Fibroblast of skin of left quadriceps (primary cell): ENCODE data around the gene DNER.
"Not testable (repeated sequence)": the region's sequence is repeated elsewhere in the genome, so short reads cannot be mapped to it uniquely, and the experiment has no call there.

Experiments used
- DNase-seq, 2 experiments: peaks; one replicate each; pipeline ENCODE4 v3.0.0-alpha.2; 2013; ENCODE audit warnings: low read depth in 2 of 2

DNER gene

DNA sequence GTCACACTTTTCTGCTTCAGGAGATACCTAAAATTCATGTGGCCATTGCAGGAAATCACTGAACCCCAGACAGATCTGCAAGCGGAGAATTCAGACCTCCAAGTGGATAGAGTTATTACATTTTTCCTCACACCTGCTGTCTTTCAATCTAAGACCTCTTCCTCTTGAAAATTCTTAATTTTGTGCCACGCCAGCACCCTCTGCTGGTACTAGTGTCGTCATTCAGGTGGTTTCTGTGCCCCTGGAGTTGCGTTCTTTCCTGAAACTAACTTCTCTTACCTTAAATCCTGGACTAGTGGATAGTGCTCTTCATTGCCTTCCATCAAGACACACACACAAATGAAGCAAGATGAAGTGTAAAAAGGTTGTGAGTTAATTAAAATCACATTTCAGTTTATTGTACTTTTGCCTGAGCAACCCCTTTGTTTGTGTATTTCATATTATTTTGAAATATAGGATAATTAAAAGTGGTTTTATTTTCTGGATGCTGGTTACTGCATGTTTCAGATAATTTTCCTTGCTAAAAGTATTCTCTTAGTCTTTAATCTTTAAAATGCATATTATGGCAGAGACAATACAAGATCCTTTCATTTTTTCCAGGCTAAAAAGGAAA lies 1.6 kb upstream of the DNER start:
- DNase-seq = no peak

DNA sequence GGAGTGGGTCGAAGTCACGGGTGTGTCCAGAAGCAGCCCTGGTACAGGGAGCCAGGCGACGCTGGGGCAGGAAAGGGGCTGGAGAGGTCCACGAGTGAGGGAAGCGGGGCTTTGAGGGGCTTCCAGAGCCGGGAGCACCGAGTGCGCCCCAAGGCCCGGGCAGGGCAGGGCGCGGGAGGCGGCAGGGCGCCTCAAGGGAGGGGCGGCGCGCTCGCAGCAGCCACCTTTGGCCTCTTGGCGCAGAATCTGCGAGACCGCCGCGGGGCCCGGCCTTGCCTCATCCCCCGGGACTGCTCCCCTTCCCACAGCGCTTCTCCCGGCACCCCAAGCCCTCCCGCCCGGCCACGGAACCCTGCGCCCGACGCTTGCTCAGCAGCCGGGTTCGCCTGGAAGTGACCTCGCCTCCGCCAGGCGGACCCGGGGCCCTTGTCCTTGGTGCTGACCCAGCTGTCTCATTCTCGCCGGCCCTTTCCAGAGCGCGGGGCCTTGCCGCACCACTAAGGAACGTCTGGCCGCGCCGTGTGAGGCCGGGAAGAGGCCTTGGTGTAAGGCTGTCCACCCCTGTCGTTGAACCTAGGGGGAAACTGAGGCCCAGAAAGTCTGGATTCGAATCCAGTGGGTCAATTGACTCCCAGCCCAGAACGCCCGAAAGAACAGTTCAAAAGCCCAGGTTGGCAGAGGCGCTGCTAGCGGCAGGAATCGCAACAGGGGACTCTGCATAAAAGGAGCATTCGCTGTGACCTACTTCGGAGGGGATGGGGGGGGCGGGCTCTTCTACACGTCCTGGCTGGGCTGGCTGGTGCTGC lies 584 bp upstream of the DNER start:
- peak in 1 of 2 experiments; percentile 16 for DNase-seq

DNA sequence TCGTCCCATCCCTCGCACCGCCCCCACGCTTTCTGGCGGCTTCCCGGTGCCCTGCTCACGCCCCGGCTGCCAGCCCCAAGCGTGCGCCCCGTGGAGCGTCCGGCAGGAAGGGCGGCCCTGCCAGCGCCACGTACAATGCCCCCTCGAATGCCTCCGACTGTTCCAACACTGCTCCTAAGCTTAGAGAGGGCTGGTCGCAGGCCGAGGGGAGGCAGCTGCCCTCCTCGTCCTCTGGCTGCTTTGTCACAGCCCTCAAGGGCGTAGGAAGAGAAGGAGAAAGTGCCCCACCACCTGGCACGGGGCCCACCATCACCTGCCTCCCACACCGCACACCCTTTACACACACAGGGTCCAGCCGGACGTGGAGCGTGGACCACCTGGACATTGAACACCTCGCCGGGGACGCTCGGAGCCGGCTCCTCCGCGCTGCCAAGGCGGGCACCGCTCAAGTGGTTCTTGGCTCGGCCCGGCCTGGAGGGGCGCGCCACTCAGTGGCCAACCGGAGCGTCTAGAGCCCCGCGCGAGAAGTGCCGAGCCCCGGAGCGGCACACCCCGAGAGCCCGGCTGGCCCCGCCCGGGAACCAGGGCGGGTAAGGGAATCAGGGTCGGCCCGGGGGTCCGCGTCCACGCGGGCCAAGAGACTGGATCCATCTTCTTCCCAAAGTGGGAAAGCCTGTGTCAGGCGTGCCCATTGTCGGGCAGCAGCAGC lies 830 bp downstream of the DNER start:
- no peak for DNase-seq

DNA sequence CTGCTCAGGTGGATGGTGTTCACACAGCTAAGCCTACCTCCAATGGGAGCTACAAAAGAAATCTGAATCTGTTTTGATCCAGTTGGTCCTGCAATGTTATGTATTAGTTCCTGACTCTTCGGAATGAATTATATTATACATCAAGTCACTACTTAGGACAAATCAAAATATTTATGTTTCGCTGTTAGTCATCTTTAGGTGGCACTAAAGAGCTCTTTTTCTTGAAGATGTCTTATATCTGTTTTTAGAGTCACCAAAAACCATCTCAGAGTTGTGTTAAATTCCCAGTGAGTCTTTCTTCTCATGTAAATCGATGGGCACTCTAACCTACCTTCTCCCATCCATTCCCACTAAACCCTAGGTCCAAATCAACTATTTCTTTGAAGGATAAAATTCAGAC lies 2.2 kb downstream of the DNER start:
- DNase-seq = no peak

DNA sequence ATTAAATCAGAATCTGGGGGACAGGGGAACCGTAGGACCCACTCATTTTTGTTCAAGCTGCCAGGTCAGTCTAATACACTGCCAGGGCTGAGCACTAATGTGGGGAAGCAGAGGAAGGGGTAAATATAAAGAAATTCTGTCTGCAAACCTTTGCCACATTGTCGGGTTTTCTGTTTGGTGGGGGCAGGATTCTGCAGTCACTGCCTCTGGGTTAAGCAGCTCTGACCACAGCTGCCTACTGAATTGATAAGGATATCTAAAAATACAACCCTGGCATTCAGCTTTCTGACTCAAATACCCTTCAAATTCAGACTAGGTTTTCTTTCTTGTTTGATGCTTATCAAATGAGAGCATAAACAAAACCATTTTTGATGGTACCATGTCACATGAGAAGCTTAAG lies 6.0 kb downstream of the DNER start:
- DNase-seq = no peak

DNA sequence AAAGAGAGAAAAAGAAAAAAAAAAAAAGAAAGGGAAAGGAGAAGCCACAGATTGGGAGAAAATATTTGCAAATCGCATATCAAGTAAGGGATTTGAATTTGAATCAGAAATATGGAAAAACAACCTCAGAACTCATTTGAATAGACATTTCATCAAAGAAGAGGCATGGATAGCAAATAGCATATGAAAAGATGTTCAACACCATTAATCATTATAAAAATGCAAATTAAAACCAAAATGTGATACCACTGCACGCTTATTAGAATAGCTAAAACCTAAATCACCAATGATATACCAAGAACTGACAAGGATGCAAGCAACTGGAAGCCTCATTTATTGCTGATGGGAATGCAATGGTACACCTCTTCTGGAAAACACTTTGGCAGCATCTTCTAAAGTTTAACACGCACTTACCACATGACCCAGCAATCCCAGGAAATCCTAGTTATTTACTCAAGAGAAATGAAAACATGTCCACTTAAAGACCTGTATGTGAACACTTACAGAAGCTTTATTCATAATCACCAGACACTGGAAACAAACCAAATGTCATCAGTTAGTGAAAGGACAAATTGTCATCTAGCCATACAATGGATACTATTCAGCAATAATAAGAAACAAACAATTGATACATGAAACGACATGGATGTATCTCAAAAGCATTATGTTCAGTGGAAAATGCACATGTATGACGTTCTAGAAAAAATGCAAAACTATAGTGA lies 10.3 kb downstream of the DNER start:
- no peak for DNase-seq

DNA sequence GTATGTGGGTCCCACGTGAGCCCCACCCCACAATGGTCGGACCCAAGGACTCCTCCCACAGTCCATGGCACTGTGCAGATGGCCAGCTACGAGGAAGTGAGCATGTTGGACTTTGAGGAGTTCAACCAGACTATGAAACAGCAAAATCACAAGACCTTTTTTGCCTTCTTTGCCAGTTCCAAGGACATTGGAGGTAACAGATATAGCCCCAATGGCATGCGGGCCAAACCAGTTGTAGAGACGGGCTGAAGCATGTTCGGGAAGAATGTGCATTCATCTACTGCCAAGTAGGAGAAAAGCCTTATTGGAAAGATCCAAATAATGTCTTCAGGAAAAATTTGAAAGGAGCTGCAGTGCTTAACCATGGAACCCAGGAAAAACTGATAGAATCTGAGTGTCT lies 12.6 kb downstream of the DNER start:
- no peak for DNase-seq

DNA sequence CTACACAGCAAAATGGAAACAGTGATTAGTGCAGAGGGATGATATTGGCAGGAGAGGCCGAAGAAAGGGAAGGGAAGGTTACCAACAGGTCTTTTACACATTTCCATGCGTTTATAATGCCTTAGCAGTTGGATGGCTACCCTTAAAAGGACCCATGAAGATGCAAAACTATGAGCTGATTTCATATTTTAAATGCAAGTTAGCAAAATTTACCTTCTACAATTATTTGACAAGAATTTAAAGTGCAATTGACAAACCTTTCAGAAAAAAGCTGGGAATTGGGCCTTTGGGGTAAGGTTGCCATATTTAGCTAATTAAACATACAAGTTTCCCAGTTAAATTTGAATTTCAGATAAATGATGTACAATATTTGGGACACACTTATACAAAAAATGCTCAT lies 13.3 kb downstream of the DNER start:
- DNase-seq = no peak

DNA sequence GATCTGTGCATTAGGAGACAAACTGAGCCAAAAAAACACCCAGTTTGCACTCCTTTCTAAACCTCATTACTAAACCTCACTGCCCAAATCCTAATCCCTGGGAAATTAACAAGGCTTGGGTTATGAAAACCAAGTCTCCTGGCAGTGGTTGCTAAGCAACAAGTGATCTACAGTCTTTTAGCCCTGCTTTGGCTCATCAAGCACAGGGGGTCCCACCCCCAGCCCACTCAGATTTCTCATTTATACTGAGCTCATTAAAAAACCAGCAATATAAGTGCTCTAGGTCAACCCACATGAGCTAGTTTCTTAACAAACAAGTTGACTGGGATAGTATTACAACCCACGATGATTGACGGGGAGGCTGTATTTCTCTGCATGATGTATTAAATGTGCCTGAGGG lies 18.4 kb downstream of the DNER start:
- no peak for DNase-seq

DNA sequence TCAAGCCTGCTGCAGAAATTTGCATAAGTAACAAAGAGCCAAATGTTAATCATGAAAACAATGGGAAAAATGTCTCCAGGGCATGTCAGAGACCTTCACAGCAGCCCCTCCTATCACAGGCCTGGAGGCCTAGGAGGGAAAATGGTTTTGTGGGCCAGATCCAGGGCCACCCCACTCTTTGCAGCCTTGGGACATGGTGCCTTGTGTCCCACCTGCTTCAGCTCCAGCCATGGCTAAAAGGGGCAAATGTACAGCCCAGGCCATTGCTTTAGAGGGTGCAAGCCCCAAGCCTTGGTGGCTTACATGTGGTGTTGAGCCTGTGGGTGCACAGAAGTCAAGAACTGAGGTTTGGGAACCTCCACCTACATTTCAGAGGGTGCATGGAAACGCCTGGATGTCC lies 20.5 kb downstream of the DNER start:
- DNase-seq = not testable (repeated sequence)

DNA sequence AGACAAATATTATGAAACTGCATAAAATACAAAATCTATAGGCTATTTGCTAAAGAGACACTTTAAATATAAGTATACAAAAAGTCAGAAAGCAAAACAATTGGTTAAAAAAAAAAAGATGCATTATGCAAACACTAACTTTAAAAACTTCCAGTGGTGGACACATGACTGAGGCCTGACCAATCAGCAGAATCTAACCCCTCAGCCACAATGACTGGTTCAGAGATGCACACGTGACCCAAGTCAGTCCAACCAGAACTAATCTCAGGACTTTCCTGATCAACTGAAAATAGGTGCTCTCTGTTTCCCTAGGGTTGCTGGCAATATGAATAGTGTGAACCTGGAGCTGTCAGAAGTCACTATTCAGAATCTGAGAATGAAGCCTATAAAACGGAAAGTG lies 22.7 kb downstream of the DNER start:
- no peak for DNase-seq

DNA sequence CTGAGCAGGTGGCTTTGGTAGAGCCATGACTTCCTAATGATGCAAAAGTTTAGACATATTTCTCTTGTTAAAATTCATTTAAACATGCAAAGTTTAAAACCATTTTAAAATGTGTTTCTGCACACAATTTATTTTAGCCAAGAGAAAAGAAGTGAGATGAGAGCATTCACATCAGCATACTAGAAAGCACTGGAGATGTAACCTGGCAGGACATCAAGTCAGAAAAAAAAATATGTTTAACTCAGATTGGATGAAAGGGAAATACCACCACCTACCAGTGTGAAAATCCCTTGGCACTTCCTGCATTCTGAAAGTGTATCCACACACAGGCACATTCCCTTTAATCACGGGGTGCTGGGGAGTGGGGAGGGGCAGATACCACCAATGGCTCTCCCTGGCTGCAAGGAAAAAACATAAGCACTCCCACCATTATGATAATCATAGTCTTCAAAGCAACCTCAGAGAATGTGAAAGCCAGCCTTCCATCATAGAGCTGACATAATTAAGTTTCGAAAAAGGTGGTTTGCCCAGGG lies 25.0 kb downstream of the DNER start:
- DNase-seq = no peak

DNA sequence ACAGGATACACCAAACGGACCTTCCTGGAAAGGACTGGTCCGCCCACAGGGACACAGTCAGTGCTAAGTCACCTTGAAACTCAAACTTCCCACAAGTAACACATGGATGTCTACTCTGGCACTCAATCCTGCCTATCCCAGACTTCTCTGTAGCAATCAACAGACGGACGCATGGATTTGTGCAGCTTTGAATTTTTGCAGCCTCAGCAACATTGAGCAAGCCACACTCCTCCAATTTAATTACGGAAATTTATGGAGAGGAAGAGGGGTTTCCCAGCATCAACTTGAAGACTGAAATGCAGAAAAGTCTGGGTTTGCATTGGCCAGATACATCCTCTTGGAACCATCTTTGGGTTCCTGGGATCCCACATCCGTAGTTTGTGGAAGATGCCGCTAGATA lies 26.2 kb downstream of the DNER start:
- DNase-seq = no peak

DNA sequence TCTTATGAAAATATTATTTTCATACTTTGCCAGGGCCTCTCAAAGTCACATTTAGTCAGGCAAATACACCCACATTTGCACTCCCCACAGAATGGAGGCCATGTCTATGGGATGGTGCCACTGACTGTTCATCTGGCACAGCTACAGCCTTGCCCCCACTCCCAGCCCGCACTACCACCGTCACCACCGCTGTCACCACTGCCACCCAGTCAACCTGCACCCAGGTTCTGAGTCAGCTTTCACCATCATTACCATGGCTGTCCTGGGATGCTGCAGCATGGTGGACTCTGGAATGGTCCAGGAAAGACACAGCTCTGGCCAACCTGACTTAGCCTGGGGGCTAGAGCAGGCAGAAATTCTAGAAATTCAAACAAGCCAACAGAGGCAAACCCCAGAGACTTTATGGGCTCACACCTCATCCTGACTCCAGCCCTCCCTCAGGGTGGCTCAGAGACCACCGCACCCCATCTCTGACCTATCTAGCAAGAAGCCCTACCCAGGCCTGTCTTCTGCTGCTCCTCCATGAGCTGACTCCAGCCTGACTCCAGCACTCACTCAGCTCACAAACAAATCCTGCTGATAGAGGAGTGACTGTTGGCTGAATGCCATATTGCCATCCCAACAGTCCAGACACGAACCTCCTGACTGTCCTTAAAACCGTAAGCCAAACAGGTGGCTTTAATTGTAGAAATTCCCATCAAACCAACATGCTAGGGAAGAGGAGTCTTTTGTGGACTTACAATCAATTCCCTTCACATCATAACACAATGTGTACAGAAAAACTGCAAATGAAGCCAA lies 28.0 kb downstream of the DNER start:
- no peak for DNase-seq

DNA sequence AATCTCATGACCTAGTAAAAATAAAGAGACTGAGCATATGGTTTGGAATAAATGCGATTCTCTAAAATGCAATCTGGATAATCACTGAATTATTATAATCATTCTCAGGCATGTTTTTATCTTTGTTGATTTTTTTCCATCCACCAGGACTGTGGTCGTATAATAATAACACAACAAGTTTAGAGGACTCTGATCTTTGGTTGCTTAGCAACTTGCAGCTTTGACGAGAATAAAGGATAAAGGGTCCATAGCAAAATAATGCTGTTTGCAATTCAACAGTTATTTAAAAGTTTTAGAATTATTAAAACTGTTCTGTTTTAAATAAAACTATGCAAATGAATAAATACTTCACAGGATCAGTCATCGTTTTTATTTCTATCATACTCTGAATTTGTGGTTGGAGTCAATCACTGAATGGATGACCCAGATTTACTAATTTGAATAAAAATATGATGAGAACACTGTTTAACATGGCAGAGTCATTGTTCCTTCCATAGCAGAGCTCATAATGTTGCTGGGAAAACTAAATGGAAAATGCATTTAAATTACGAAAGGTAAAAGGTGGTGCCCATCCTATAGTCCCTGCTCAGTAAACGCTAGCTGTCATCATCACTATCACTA lies 29.3 kb downstream of the DNER start:
- no peak for DNase-seq

DNA sequence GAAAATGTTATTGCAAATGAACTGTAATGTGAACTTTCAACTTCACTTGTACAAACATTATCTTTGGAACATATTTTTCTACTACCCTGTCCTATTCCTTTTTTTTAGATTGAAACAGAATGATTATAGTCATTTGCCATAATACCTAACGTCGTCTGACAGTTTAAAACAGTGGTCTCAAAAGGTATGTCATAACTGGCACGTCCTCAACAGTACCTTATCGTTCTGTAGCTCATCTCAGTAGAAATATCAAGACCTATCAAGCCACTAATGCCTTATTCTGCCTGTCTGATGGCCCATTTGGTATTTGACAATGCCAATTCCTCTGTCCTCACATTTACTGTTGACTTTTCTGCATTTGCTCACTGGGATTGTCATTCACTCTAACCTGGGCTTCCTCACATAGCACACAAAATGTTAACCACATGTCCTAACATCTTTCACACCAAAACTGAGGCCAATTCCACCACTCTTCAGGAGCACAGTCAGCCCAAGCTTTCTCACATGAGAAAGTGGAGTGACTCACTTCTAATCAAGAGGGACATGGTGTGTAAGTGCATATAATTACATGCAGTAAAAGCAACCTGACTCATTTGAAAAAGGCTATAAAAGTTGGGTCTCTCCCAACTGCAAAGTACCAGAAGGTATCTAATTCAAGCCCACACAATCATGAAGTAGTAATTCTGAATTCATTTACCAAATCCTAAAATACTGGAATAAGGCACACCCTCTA lies 34.8 kb downstream of the DNER start:
- DNase-seq = no peak

DNA sequence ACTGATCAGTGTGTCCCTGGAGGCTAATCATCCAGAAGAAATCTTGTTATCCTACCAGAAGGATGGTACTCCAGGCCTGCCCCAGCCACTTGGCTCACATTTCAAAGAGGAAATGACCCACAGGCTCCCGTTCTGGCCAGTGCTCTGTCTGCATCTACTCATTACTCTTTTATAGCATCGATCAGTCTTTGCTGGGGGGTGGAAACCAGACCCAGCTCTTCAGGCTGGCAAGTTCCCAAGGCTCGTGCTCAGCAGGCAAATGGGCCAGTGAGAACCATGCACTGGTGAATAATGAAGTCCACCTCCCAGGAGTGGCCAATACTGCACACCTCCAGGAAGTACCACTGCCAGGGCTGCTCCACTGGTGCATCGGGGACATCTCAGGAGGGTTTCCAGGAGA lies 38.8 kb downstream of the DNER start:
- no peak for DNase-seq

DNA sequence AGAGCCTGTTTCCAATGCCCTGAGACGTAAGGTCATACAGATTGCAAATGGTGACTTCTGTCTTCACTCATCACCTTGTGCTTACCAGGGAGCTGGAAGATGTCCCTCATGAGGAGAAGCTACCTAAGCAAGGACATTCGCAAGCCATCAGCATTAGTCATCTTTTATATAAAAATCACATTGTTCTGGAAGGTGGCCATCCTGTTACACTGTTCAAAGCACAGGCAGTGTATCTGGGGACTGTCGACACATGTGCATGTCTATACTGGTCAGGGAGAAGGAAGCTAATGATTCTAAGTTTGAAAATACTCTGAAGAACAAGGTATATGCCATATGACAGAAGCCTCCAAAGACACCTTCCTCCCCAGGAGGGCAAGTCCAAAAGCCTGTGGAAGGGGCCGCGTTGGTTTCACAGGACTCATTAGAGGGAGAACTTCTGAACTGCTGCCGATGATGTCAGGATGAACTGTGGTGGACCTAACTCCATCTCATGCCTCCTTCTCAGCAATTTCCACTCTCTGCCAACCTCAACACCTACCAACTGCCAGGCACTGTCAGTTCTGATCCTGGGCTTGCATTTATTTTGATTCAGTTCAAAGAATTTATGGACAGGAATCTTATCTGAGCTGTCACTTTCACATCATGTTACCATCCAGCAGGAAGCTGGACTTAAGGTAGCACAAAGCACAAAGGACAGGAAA lies 39.4 kb downstream of the DNER start:
- no peak for DNase-seq

DNA sequence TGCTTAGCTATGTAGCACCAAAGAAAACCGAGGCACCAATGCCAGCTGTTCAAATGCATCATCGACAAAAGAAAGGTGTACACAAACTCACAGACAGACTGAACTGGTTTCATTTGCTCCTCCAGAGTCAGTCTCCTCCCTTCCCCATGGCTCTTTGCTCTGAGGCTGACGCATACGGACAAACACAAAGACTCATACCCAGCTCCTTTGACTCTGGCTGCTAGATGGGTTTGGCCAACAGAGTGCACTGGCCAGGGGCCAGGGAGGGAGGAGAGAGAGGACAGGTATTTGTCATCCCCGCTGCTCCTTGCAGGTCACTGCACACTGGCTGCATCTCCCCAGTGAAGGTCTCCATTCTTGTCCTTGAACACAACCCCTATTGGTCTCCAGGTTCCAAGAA lies 40.7 kb downstream of the DNER start:
- no peak for DNase-seq

DNA sequence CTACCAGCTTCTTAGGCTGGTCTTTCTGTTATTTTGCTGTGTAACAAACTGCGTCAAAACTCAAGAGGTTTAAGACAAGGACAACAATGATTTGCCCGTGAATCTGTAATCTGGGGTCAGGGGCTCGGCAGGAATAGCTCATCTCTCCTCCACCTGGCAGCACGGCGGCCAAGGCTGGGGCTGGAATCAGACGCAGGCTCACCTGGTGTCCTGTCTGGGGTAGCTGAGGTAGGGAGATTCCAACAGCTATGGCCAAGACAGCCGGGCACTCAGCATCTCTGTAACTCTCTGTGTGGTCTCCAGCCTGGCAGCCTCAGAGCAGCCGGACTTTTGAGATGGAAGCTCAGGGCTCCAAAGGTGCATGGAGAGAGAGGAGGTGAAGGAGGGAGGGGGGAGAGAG lies 42.3 kb downstream of the DNER start:
- DNase-seq = no peak
